T-cell (primary cell): ENCODE results near the gene CST7. TPM values are rescaled to one million over a fixed set of nuclear protein-coding genes. Genes with fewer than 3 reads are reported as not detected.

Source experiments
- ATAC-seq, 4 experiments: fragments of 200-7000 bp in 3 of 4; fragments of 150-1000 bp in 1 of 4; cut with Tn5 transposase; replicated peaks in 1 of 4; 1 replicate in 3 of 4; 2 replicates in 1 of 4; pipeline ENCODE4 v1.10.0; 2021; ENCODE audit warnings: moderate library complexity in 3 of 4, mild to moderate bottlenecking in 2 of 4, moderate number of reproducible peaks in 1 of 4
- CTCF ChIA-PET, 2 donors: fragments of 300-600 bp; sonication (Branson Sonifier 250); formaldehyde crosslinking; loops; one replicate each; lab custom pipeline; 2022; ENCODE audit warnings: antibody characterized with exemption in 2 of 2; lab: Charles Lee
- POLR2A ChIA-PET, 2 donors: fragments of 300-600 bp; sonication (Branson Sonifier 250); formaldehyde crosslinking; loops; one replicate each; lab custom pipeline; 2022; ENCODE audit warnings: antibody characterized with exemption in 2 of 2; lab: Charles Lee
- DNase-seq, 35 experiments: peaks; one replicate each; pipeline versions ENCODE4 v3.0.0 to v3.0.0-alpha.2; 2013 to 2023
- H3K27ac ChIP-seq: one replicate; pipeline ENCODE4 v1.5.1; 2013; ENCODE audit warnings: low read length
- H3K27me3 ChIP-seq, 2 experiments: replicated peaks in 1 of 2; 1 replicate in 1 of 2; 2 replicates in 1 of 2; pipeline versions ENCODE4 v1.6.1 to v1.7.0; 2013; ENCODE audit warnings: low read length in 1 of 2, mixed read lengths in 1 of 2; ENCODE audit not compliant: control insufficient read depth in 2 of 2, insufficient read depth in 2 of 2; ENCODE audit errors: extremely low read depth in 1 of 2
- H3K36me3 ChIP-seq, 2 donors: 1 replicate in 1 of 2; 2 replicates in 1 of 2; pipeline versions ENCODE4 v1.6.1 to v1.7.0; 2013; ENCODE audit warnings: low read length in 1 of 2; ENCODE audit not compliant: control insufficient read depth in 2 of 2, insufficient read depth in 1 of 2; ENCODE audit errors: extremely low read depth in 1 of 2
- H3K4me1 ChIP-seq, 2 experiments: 1 replicate in 1 of 2; 2 replicates in 1 of 2; pipeline versions ENCODE4 v1.6.1 to v1.7.0; 2013; ENCODE audit warnings: low read length in 2 of 2, mixed read lengths in 1 of 2; ENCODE audit not compliant: insufficient read depth in 2 of 2, control insufficient read depth in 1 of 2; ENCODE audit errors: extremely low read depth in 1 of 2
- H3K4me3 ChIP-seq, 2 donors: 1 replicate in 1 of 2; 2 replicates in 1 of 2; pipeline versions ENCODE4 v1.5.1 to v1.7.0; 2013; ENCODE audit warnings: mild to moderate bottlenecking in 2 of 2, low read length in 1 of 2, moderate library complexity in 1 of 2; ENCODE audit not compliant: control insufficient read depth in 1 of 2; ENCODE audit errors: extremely low read depth in 1 of 2
- H3K9me3 ChIP-seq: 2 replicates; pipeline ENCODE4 v1.7.0; 2013
- H3K27ac Mint-ChIP-seq, 2 donors: one replicate each; pipeline ENCODE4 v1.8.0; 2020 to 2021; ENCODE audit warnings: mild to moderate bottlenecking in 2 of 2, mixed read lengths in 2 of 2
- H3K27me3 Mint-ChIP-seq, 2 donors: one replicate each; pipeline ENCODE4 v1.8.0; 2021 to 2022; ENCODE audit warnings: mixed read lengths in 2 of 2
- H3K36me3 Mint-ChIP-seq: one replicate; pipeline ENCODE4 v1.8.0; 2021; ENCODE audit warnings: mixed read lengths
- H3K4me1 Mint-ChIP-seq, 3 donors: one replicate each; pipeline ENCODE4 v1.8.0; 2020 to 2022; ENCODE audit warnings: mixed read lengths in 3 of 3, mild to moderate bottlenecking in 1 of 3
- H3K4me3 Mint-ChIP-seq, 3 donors: one replicate each; pipeline ENCODE4 v1.8.0; 2020 to 2022; ENCODE audit warnings: mild to moderate bottlenecking in 3 of 3, mixed read lengths in 3 of 3, moderate library complexity in 3 of 3
- H3K9me3 Mint-ChIP-seq, 3 donors: one replicate each; pipeline ENCODE4 v1.8.0; 2020 to 2022; ENCODE audit warnings: mixed read lengths in 3 of 3
- WGBS: methylation state at CpG from one replicate; pipeline ENCODE4 v1.1.5; 2013; ENCODE audit warnings: missing lambda C conversion rate; ENCODE audit not compliant: insufficient coverage; 5-methylcytosine and 5-hydroxymethylcytosine counted together
- total RNA-seq, 35 experiments: library from RNA in 6 of 35; stranded (reverse) in 6 of 35; fragments of 120-200 nt in 1 of 35; gene quantifications; one replicate each; pipeline versions ENCODE4 v1.2.1 to v1.2.4 and lab custom pipeline; 2013 to 2026

Gene CST7
- total RNA-seq, 5 donors from 2014 or later (not counting 1 experiment from before 2014, with no cell fraction given), result 22.8 to 92.0 (median 46.2) TPM

DNA sequence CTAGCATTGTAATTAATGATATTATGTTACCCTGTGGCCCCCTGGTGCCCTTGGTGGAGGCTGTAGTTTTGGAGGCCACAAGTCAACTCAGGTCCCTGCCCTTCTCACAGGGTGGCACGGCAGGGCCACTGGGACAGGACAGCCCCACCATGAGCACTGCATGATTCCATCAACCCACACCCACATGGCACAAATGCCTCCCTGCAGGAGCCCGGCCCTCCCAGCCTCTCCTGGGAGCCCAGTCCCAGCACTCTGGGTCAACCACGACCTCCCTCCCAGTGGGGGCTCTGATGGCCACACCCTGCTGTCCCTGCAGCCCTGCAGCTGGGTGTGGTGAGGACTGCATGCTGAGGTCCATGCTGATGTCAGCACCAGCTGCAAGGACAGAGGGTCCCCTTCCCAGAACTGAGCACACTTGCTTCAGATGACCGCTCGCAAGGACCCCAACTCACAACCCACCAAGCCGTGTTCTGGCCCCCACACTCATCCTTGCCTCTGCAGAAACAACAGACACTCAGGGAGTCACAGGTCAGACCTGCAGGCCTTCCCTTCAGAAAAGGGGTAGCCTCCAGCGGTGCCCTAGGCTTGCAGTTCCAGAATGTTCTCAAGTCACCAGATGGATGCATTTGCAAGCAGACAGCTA is 15.7 kb upstream of the CST7 start:
- H3K4me1 ChIP-seq, result peaks cover 17 to 32% of the 10 kb centered on the region in 2 experiments
- CTCF ChIA-PET, result no interaction called here
- POLR2A ChIA-PET, result no interaction called here
- H3K9me3 ChIP-seq, result no peaks in the 10 kb centered on the region
- no peaks in the 10 kb centered on the region for H3K36me3 ChIP-seq
- peak overlapping the region in 1 of 2 donors; percentile 49 for H3K27ac Mint-ChIP-seq
- H3K9me3 Mint-ChIP-seq, result peaks cover 0 to 4% (median 0%) of the 10 kb centered on the region in 3 donors
- peaks cover 26 to 33% (median 31%) of the 10 kb centered on the region in 3 donors for H3K4me1 Mint-ChIP-seq
- no peaks in the 10 kb centered on the region for H3K27me3 ChIP-seq
- WGBS, result 94% methylated on average over 6 of the region's 7 CpGs
- no peak overlapping the region for H3K4me3 Mint-ChIP-seq
- DNase-seq (no peak), ATAC-seq (no peak)
- peaks cover 5% of the 10 kb centered on the region for H3K36me3 Mint-ChIP-seq
- no peak overlapping the region for H3K4me3 ChIP-seq
- no peaks in the 10 kb centered on the region for H3K27me3 Mint-ChIP-seq
- no peak overlapping the region for H3K27ac ChIP-seq

DNA sequence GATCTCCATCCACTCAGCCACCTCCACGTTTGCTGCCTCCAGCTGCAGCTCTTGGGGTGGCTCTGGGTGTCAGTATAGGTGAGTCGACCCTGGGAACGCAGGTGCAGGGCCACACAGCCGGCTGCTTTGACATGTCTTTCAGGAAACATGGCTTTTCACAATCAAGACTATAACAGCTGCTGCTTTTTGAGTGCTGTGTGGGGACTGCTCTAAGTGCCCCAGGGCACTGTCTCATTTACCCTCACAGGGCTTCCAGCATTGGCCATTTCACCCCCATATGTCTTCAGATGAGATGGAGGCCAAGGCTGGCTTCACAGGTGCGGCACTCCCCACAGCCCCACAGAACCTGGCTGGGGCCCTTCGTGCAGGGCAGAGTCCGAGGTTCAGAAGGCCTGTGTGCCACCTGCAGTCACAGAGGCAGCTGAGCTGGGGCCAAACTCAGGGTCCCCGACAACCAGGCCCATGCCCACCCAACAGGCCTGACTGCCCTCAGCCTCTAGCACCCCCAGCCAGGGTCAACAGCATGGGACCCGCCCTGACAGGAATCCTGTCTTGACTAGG is 14.9 kb upstream of the CST7 start:
- ChIA-PET CTCF (no interaction called here), POLR2A (no interaction called here)
- Histone ChIP-seq H3K27me3 (no peaks in the 10 kb centered on the region), H3K4me3 (no peak overlapping the region), H3K4me1 (peaks cover 17 to 32% of the 10 kb centered on the region in 2 experiments), H3K9me3 (no peaks in the 10 kb centered on the region), H3K36me3 (no peaks in the 10 kb centered on the region), H3K27ac (no peak overlapping the region)
- peaks cover 5% of the 10 kb centered on the region for H3K36me3 Mint-ChIP-seq
- no peak overlapping the region for H3K27ac Mint-ChIP-seq
- H3K4me3 Mint-ChIP-seq, result no peak overlapping the region
- no peak for DNase-seq
- H3K4me1 Mint-ChIP-seq, result peaks cover 26 to 33% (median 31%) of the 10 kb centered on the region in 3 donors
- 89% methylated on average over 6 of the region's 9 CpGs for WGBS
- no peaks in the 10 kb centered on the region for H3K27me3 Mint-ChIP-seq
- peaks cover 0 to 4% (median 0%) of the 10 kb centered on the region in 3 donors for H3K9me3 Mint-ChIP-seq
- ATAC-seq, result no peak

DNA sequence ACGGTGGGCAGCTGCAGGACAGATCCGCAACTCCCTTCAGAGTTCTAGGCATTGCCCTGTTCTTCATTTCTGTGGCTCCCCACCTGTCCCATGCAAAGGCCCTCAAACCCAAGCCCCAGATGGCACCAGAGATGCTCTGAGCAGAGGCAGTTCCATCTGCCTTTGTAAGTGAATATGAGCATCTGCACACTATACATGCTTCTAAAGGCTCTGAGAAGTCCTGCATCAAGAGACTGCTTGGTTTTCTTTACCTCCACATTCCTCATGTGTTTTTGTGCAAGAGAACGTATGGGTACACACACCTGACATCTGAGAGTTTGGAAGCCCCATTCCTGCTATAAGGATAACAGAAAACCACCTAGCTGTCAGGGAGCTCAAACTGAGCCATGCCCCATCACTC is 14.4 kb upstream of the CST7 start:
- Histone ChIP-seq H3K27ac (no peak overlapping the region), H3K27me3 (no peaks in the 10 kb centered on the region), H3K36me3 (no peaks in the 10 kb centered on the region), H3K4me1 (peaks cover 17 to 32% of the 10 kb centered on the region in 2 experiments), H3K4me3 (no peak overlapping the region), H3K9me3 (no peaks in the 10 kb centered on the region)
- WGBS, result 85% methylated on average over 2 of the region's 3 CpGs
- ChIA-PET POLR2A (no interaction called here), CTCF (no interaction called here)
- peaks cover 0 to 4% (median 0%) of the 10 kb centered on the region in 3 donors for H3K9me3 Mint-ChIP-seq
- H3K27me3 Mint-ChIP-seq, result no peaks in the 10 kb centered on the region
- no peak for DNase-seq
- H3K4me3 Mint-ChIP-seq, result no peak overlapping the region
- H3K27ac Mint-ChIP-seq, result no peak overlapping the region
- ATAC-seq, result no peak
- H3K4me1 Mint-ChIP-seq, result peaks cover 26 to 33% (median 31%) of the 10 kb centered on the region in 3 donors
- peaks cover 5% of the 10 kb centered on the region for H3K36me3 Mint-ChIP-seq

DNA sequence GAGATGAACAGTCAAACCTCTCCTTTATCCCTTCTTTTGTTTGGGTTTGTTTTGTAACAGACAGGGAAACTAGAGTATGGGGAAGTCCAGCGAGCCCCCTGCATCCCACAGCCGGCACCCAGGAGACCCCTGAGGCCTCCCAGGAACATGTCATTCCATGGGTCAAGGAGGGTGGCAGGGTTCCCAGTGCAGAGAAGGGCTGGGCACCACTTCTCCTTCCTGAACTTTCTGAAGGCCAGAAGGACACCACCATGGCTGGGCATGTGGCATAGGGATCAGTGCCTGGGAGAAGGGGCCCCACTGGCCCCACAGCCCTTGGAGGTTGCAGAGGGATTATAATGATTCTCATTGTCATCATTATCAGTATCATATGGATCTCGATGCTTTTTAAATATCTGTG is 13.9 kb upstream of the CST7 start:
- H3K4me1 ChIP-seq, result peaks cover 17 to 32% of the 10 kb centered on the region in 2 experiments
- no peak for ATAC-seq
- H3K27me3 ChIP-seq, result no peaks in the 10 kb centered on the region
- H3K27ac Mint-ChIP-seq, result no peak overlapping the region
- POLR2A ChIA-PET, result no interaction called here
- H3K4me3 ChIP-seq, result no peak overlapping the region
- H3K9me3 ChIP-seq, result no peaks in the 10 kb centered on the region
- DNase-seq, result no peak
- H3K9me3 Mint-ChIP-seq, result peaks cover 0 to 4% (median 0%) of the 10 kb centered on the region in 3 donors
- H3K27me3 Mint-ChIP-seq, result no peaks in the 10 kb centered on the region
- H3K4me3 Mint-ChIP-seq, result no peak overlapping the region
- H3K36me3 ChIP-seq, result no peaks in the 10 kb centered on the region
- peaks cover 26 to 29% (median 29%) of the 10 kb centered on the region in 3 donors for H3K4me1 Mint-ChIP-seq
- WGBS, result 83% methylated on average over 2 of the region's 3 CpGs
- no peak overlapping the region for H3K27ac ChIP-seq
- CTCF ChIA-PET, result no interaction called here
- peaks cover 5% of the 10 kb centered on the region for H3K36me3 Mint-ChIP-seq

DNA sequence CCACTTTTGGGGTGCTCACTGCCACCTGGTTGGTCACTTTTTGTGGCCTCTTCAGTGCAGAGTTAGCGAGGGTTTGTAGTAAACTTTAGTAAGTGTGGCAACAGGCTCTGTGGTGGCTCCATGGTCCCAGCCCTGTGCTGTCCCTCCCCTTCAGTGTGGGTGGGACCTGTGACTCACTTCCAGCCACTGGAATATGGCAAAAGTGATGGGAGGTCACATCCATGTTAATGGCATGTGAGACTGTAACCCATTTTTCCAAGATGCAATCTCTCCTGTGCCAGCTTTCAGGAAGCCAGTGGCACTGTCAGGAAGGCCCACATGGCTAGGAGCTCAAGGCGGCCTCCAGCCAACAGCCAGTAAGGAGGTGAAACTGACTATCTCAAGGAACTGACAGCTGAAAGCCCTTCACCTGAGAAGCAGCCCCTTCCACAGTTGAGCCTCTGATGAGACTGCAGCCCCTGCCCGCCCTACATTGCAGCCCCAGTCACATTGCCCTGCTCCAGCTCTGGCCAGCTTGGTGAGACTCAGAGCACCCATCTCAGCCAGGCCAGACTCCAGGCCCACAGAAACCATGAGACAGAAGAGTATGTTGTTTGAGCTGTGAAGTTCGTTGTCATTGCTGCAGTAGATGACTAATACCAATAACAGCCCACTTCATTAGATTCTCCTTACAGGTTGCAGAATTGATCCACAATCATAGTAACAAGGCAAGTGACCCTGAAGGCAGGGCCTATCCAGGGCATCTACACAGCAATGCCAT is 13.1 kb upstream of the CST7 start:
- no peaks in the 10 kb centered on the region for H3K27me3 ChIP-seq
- Mint-ChIP-seq H3K9me3 (peaks cover 0 to 10% (median 2%) of the 10 kb centered on the region in 3 donors), H3K4me1 (peaks cover 22% of the 10 kb centered on the region in 3 donors), H3K27me3 (no peaks in the 10 kb centered on the region), H3K36me3 (peaks cover 10% of the 10 kb centered on the region), H3K27ac (no peak overlapping the region), H3K4me3 (no peak overlapping the region)
- no peaks in the 10 kb centered on the region for H3K9me3 ChIP-seq
- ATAC-seq, result no peak
- ChIA-PET CTCF (no interaction called here), POLR2A (no interaction called here)
- no peaks in the 10 kb centered on the region for H3K36me3 ChIP-seq
- no peak overlapping the region for H3K4me3 ChIP-seq
- H3K27ac ChIP-seq, result no peak overlapping the region
- no peak for DNase-seq
- 100% methylated on average over 3 of the region's 4 CpGs for WGBS
- peaks cover 16 to 24% of the 10 kb centered on the region in 2 experiments for H3K4me1 ChIP-seq

GRCh38 chr20:24936526-24937407 is 12.3 kb upstream of the CST7 start:
- Mint-ChIP-seq H3K27me3 (no peaks in the 10 kb centered on the region), H3K4me1 (peaks cover 13 to 14% (median 14%) of the 10 kb centered on the region in 3 donors), H3K9me3 (peaks cover 0 to 17% (median 2%) of the 10 kb centered on the region in 3 donors), H3K36me3 (peaks cover 10% of the 10 kb centered on the region), H3K27ac (no peak overlapping the region), H3K4me3 (no peak overlapping the region)
- no peaks in the 10 kb centered on the region for H3K9me3 ChIP-seq
- ChIA-PET POLR2A (no interaction called here), CTCF (no interaction called here)
- H3K4me1 ChIP-seq, result peaks cover 8 to 17% of the 10 kb centered on the region in 2 experiments
- H3K4me3 ChIP-seq, result no peak overlapping the region
- H3K27me3 ChIP-seq, result no peaks in the 10 kb centered on the region
- ATAC-seq, result no peak
- 89% methylated on average over 7 of the region's 7 CpGs for WGBS
- H3K36me3 ChIP-seq, result no peaks in the 10 kb centered on the region
- DNase-seq, result no peak
- H3K27ac ChIP-seq, result no peak overlapping the region
